NCI-H128 (cell line): ENCODE measurements around the gene SST.
A peak's percentile ranks its signal among the peaks of the same experiment; 100 is the strongest.

Source experiments
- DNase-seq: peaks from one replicate; lab custom pipeline; 2025; ENCODE audit not compliant: unreplicated experiment; lab: John Stamatoyannopoulos, UW

Gene SST

DNA sequence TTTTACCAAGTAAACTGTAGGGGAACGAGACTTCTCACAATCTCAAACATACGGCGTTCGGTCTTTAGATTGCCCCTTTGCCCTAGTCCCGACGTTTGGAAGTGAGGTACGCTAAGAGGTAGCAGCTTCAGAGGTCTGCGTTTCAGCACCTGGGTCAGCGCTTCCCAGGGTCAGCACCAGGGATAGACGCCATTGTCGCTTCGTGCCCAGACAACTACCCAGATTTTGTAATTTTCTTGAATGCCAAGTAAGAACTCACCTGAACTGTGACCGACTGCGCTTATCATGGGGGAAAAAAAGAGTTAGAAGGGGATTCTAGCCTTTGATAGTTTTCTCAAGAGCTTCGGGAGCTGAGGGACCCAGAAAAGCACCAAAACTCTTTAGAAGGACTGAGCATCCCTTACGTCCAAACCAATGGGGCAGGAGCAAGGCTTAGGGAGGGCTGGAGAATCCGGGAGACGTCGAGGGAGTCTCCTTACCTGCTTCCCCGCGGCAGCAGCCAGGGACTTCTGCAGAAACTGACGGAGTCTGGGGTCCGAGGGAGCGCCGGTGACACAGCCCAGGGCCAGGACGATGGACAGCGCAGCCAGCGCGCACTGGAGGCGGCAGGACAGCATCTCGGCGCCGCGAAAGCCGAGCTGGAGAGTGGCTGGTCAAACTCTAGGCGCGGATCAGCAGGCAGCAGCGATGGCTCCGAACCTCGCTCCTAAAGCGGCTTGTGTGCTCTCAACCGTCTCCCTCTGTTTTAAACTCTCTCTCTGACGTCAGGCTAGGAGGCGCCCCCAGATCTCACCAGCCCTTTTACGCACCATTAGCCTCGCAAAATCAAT, at the start of gene SST:
SST (minus strand) TSS at position 720 of the 830 bp plus-strand sequence; CDS start at position 617, 103 bp downstream.
- no peak for DNase-seq

DNA sequence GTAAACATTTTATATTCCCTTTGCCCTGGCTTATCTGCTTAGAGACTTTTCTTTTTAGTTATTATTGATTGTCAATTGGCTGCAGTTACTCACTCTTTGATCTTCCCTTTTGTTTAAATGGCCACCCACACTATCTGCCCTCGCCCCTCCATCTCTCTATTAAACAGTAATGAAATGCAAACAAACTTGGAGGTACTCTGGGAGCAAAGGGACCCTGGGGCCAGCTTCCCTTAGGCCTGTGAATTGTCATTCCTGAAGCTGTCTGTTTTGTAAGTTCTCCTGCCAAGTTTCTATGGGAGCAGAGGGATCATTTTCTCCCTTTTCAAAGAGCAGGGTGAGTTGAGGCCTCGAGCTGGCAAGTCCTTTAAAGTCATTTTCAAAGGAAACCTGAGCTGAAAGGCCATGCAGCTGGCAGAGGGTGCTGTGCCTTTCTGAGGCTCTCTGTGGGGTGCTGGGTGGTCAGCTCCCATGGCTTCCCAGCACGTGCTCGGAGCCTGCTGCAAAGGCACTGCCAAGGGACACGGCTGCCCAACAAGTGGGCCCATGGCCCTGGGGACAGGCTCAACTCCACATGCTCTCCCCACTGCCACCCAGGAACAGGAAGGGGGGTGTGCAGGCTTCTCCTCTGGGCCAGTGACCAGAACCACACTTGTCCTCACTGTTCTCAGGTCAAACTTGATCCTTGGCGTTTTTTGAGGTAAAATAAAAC, 49.6 kb upstream of the SST start:
- peak; percentile 9 for DNase-seq

DNA sequence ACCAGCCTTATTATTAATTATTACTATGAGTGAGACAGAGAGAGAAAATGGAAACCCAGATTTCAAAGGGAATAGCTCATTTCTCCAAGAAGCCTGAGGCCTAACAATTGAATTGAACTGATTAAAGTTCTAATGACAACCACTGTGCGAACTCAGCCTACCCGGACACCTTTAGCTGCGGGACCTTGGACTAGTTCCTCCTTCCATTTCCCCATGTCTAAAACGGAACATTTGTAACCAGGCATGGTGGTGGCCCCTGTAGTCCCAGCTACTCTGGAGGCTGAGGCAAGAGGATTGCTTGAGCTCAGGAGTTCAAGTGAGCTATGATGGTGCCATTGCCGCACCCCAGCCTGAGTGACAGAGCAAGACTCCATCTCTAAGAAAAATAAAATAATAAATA, 48.6 kb upstream of the SST start:
- no peak for DNase-seq

DNA sequence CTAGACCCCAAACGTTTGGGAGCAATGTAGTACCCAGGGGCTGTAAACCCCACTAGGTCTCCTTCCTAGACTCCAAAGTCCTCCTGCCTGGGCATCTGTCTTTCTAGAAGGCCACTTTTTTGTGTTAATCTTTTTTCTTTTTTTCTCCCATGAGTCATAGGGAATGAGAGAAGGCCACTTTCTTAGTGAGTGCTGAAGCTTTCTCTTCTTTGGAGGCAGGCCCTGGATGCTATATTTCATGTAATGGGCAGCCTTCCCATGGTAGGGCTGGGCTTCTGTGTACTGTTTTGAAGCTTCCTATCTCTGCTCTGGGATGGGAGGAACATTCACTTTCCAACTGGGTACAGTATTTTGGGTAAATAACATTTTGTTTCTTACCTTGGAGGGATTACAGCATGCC, 47.4 kb upstream of the SST start:
- no peak for DNase-seq

DNA sequence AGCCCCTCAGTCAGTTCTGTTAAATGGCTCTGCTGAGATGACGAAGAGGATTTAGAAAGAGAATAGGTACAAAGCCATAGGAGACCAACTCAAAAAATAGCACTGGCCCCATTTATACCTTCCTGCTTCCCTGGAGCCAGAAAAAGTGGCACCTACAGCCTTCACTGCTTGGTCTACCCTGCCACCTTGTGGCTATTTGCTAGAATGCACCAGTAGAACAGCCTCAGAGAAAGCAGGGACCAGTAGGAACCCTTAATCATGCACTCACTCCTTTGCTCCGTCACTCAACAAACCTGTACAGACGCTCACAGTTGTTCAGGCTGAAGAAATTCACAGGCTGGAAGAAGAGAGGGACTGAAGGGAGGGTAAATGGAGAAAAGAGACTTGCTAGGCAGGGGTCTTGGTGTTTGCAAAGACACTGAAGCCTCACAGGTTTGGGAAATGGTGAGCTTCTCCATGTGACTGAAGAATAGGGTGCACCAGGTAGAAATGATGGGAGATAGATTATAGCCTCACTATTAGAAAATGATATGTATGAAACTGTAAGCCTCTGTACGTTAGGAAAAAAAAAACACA, 44.3 kb upstream of the SST start:
- peak; percentile 63 for DNase-seq

DNA sequence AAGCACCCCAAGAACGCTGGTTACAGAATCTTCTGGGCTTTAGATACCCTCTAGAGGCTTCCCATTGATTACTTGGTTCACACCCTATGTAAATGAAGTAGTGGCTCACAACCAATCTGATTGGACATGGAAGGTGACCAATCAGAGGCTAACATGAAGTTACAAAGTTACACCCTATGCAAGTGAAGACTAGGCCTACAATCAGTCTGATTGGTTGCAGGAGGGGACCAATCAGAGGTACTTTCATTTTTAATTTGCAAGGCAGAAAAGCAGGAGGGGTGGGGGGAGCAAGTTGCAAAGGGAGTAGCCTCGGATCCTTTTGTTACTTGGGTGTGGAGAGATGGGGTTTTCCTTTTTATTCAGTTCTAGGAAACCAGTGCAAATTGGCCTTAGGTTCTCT, 43.3 kb upstream of the SST start:
- no peak for DNase-seq

DNA sequence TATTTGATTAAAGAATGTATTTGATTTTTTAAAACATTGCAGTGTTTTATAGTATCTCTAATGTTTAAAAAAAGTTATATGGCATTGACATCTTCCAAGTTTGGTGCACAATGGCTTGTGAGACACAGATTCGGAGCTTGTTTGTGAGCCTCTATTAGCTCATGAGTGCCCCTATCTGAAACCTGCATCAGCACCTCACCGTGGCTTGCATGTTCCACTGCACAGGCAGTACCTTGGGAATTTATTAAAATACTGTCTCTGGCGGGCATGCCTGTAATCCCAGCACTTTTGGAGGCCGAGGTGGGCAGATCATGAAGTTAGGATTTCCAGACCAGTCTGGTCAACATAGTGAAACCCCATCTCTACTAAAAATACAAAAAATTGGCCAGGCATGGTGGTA, 39.0 kb upstream of the SST start:
- no peak for DNase-seq

DNA sequence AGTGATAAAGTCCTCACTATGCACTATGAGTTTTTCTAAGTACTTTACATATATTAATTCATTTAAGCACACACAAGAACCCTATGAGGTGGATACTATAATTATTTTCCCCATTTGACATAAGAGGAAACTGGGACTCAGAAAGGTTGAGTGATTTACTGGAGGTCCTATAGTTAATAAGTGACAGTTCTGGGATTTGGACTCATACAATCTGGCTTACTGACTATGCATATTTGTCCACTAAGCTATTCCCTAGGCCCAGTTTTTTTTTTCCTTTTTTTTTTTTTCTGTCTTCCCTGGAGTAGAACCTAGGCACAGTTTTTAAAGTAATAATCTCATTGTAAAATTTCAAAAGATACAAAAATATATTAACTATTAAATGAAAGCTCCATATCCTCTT, 38.5 kb upstream of the SST start:
- no peak for DNase-seq

DNA sequence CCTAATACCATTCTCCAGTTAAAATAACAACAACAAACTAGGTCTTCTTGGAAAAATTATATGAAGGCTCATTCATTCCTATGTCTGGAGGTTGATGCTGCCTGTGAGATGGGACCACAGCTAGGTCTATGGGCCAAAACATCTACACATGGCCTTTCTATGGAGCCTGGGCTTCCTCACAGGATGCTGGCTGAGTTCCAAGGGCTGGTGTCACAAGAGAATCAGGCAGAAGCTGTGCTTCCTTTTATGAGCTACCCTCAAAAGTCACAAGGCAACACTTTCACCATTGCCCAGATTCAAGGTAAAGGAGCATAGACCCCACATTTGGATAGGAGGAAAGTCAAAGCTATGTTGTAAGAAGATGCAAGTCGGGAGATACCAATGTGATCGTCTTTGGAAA, 36.8 kb upstream of the SST start:
- DNase-seq: no peak

DNA sequence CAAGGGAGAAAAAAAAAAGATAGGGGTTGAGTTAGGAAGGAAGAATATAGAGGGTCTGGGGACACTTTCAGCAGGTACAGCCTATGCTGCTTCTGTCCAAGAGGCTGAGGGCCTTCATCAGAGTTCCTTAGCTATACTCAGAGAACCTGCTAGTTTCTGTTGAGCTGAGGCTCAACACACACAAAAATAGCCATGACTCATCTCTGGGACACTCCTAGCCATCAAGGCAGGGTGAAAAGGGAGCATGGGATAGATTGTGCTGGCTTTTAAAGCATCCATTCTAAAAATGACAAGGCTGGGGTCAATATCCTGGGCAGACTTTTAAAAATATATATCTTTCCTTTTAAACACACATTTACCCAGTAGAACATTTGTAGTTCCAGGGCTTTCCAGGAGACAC, 35.0 kb upstream of the SST start:
- DNase-seq: no peak

DNA sequence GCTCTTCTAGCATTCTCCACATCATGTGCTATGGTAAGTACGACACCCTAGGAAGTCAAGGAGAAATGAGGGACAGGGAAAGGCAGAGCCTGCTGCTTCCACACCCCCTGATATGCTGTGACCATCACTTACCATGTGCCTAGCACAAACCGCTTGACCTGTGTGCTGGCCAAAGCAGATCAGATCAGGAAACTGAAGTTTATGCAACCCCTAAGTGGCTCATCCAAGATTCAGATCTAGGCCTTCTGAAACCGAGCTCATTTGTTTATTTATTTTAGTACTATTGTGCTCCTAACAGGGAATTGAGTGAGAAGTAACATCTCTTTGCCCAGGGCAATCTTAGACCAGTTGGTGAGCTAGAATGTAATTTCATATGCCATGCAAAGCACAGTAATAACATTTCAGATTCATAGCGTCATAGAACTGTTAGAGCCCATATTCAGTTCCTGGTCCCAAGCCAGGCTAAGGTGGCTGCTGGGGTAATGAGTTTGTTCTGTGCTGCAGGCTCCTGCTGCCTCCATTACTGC, 32.4 kb upstream of the SST start, which contains the start of gene RTP2:
RTP2 (minus strand) TSS at position 51 of the 527 bp plus-strand sequence. CDS start 429 bp downstream, outside the sequence.
- DNase-seq: no peak

DNA sequence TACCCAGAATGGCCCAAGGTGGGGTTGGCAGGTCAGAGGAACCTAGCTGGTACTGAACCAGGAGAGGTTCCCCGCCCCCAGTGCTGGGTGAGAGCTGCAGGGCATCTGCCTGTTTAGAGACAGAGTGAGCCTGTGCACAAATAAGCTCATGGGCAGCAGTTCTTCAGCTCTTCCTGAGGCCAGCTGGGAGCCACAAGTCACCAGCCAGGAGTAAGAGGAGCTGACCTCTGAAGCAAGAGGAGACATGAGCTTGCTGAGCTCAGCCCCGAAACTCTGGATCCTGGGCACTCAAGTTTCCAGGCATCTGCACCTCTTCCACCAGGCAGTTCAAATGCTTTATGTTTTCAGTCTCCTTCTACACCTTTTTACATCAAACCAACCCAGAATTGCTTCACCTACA, 30.1 kb upstream of the SST start:
- DNase-seq: no peak

DNA sequence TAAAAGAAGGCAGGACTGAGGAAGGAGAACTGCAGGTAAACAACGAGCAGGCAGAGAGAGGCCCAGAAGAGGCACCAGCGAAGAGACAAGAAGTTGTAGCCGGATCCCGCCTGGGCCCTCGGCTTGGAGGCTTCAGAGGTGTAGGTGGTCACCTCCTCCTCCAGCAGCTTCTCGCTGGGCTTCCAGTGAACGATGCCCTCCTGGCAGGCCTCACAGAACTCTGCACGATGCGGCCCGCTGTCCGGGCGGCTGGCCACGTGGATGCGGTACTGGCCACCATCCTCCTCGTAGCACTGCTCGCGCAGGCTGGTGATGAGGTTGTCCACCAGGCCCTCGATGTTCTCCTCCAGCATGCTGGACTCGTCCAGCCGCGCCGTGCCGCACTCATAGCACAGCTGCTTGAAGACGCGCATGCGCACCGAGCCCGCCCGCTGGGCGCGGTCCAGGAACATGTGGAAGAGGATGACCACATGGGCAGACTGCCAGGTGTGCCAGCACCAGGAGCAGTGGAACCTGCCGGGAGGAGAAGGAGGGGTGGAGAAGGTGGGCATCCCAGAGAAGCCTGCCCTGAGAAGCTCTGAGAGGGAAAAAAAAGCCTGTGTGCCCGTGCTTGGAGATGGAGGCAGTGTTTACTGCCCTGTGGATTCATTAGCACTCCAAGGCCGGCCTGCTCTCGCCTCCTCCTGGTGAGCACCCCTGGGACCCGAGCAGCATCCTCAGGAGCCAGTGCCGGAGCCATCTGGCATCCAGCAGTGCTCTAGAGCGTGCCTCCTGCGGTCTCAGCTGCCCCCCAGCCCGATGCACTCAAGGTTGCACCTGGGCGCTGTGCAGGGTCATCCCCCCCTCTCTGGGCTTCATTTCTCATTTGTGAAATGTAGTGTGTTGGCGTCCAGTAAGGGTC, 28.6 kb upstream of the SST start:
- no peak for DNase-seq

DNA sequence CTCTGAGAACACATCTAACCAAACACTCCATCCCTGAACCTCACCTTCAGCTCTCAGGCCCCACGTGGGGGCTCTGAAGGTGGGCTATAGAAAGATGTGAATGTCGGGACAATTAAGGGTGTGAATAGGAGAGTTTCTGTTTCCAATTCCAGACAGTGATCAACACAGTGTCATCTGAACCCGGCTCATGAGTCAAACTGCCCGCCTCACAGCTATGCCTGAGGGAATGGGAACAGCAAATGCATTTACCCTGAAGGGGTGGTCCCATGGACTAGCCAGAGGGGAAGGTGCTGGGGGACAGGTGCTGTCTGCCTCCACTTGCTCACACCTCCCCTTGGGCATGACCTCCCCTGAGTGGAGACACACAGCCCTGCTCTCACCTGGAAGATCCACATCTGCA, 25.8 kb upstream of the SST start:
- no peak for DNase-seq

DNA sequence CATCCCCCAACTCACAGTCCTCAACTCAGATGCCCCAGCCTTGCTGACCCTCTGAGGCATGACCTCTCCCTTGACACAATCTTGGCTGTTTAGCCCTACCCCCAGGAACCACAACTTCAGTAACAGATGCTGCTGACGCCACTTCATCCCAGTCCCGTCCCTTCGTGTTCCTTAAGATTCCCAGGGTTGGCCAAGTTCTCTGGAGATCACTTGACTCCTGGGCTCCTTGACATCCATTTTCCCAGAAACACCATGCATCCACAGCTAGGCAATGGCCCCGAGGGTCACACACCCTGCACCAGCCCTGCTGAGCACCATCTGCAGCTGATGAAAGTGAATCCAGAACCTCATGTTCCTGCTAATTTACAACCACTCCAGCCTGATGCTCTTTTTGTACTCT, 25.3 kb upstream of the SST start:
- DNase-seq: no peak

DNA sequence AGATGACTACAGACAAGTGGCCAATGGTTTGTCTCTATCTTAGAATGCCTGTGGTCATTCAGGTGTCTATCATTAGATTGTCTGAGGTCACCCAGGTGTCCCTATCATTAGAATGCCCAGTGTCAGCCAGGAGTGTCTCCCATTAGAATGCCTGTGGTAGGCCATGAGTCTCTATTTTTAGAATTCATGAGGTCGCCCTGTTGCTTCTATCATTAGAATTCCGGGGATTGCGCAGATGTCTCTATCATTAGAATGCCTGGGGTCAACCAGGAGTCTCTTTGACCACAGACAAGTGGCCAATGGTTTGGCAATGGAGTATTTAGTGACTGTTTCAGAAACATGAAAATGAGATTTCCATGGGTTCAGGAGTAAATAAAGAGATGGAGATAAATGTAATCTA, 24.6 kb upstream of the SST start:
- DNase-seq: no peak

DNA sequence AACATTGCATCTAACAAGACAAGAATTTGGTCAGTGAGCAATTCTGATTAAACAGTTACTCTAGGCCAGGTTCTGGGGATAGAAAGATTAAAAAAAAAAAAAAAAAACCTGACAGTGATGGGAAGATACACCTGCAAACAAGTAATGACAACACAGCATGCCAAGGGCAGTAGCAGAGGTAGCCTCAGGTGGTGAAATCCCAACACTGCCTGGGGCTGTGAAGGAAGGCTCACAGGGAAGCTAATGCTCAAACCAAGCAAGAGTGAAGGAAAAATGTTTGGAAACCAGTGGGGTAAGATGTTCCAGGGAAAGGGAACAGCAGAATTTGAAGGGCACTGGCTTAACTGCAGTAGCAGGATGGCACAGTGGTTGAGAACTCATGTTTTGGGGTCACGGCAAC, 23.2 kb upstream of the SST start:
- DNase-seq: no peak

DNA sequence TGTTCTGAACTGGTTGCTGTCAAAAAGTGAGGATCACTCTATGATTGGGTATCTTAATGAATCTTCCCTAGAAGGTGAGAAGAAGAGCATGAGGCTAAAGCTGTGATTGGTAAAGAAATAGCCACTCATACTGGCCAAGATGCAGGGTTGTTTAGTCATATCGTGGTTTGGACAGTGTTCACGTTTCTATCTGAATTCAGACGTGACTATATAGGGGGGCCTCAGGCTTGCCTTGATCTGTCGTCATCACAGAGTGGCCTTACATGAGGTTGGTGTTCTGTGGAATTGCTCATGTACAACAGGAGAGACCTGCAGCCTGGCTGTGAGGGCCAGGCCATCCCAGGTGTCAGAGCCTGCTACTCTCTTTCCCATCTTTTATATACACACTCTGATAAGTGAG, 19.8 kb upstream of the SST start:
- DNase-seq: no peak

DNA sequence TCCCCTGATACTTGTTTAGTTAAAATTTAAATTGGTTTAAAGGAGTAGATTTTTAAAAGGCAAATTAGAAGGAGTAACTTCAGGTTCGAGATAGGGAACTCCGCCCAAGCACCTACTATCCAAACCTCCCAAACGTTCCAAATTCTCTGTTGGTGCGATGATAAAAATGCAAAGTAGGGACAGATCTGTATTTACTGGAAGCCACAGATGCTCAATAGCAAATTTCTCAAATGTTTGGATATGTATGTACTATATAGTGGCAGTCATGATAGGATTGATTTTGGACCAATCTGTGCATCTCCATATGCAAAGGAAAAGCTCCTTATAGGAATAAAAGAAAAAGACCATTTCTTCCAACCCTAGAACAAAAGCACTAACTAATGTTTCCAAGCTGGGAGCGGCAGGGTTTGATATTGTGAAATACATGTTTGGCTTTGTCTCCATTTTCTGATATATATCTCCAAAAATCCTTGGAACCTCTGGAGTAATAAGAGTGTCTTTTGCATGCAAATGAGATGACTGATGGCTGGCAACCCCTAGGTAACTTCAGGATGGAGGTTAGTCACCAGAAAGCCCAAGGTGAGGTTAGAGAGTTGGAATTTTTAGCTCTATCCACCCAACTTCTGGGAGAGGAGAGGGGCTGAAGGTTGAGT, 16.6 kb upstream of the SST start:
- no peak for DNase-seq

DNA sequence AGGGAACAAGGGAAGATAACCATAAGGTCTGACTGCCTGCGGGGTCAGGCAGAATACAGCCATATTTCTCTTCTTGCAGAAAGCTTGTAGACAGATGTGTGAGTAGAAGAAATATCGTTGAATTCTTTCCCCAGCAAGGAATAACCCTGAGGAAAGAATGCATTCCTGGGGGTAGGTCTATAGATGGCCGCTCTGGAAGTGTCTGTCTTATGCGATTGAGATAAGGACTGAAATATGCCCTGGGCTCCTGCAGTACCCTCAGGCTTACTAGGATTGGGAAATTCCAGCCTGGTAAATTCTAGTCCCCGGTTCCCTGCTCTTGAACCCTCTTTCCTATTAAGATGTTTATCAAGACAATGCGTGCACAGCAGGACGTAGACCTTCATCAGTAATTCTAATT, 15.8 kb upstream of the SST start:
- DNase-seq: no peak
